ENCODE data around the gene EARS2. TPM values are rescaled to one million over a fixed set of nuclear protein-coding genes. Genes with fewer than 3 reads are reported as not detected.

The EARS2 gene
- total RNA-seq, 1 donor: 22.6 TPM

- H3K4me3 ChIP-seq (ENCODE audit: low read depth, low read length): no peak overlapping the region
- no peak for TF ChIP-seq CTCF (IDR thresholded peaks at IDR 0.05; ENCODE audit: insufficient read depth, low read length)
These were observed 53.1 kb downstream of the EARS2 start for GRCh38 chr16:23504076-23504452.

GRCh38 chr16:23502466-23502865 lies 54.7 kb downstream of the EARS2 start:
- TF ChIP-seq CTCF (IDR thresholded peaks at IDR 0.05; ENCODE audit: insufficient read depth, low read length): no peak
- no peak for DNase-seq (ENCODE audit: low read depth)
- no peak overlapping the region for H3K4me3 ChIP-seq (ENCODE audit: low read depth, low read length)

More at GRCh38 chr16:23504076-23504452, 53.1 kb downstream of the EARS2 start:
- DNase-seq (ENCODE audit: low read depth): peak; percentile 89

GRCh38 chr16:23501291-23501690 lies 55.9 kb downstream of the EARS2 start:
- H3K4me3 ChIP-seq (ENCODE audit: low read depth, low read length): no peak overlapping the region
- TF ChIP-seq CTCF (IDR thresholded peaks at IDR 0.05; ENCODE audit: insufficient read depth, low read length): no peak
- DNase-seq (ENCODE audit: low read depth): no peak

- TF ChIP-seq CTCF (IDR thresholded peaks at IDR 0.05; ENCODE audit: insufficient read depth, low read length): no peak
- no peak for DNase-seq (ENCODE audit: low read depth)
- H3K4me3 ChIP-seq (ENCODE audit: low read depth, low read length): no peak overlapping the region
These were observed 56.3 kb downstream of the EARS2 start for GRCh38 chr16:23500862-23501225.

GRCh38 chr16:23500212-23500861 lies 56.8 kb downstream of the EARS2 start:
- no peak for DNase-seq (ENCODE audit: low read depth)
- H3K4me3 ChIP-seq (ENCODE audit: low read depth, low read length): no peak overlapping the region
- no peak for TF ChIP-seq CTCF (IDR thresholded peaks at IDR 0.05; ENCODE audit: insufficient read depth, low read length)

- no peak for DNase-seq (ENCODE audit: low read depth)
- no peak overlapping the region for H3K4me3 ChIP-seq (ENCODE audit: low read depth, low read length)
- no peak for TF ChIP-seq CTCF (IDR thresholded peaks at IDR 0.05; ENCODE audit: insufficient read depth, low read length)
These were observed 57.3 kb downstream of the EARS2 start for GRCh38 chr16:23499801-23500200.

- H3K4me3 ChIP-seq (ENCODE audit: low read depth, low read length): no peak overlapping the region
- no peak for TF ChIP-seq CTCF (IDR thresholded peaks at IDR 0.05; ENCODE audit: insufficient read depth, low read length)
- DNase-seq (ENCODE audit: low read depth): no peak
These were observed 58.3 kb downstream of the EARS2 start for GRCh38 chr16:23498863-23499262.

Measured in fibroblast of the aortic adventitia (primary cell).